Parathyroid adenoma (tissue), 2 donors: Measurements from ENCODE around the gene ASAP2.

Experiments used
- H2AFZ ChIP-seq: fragments of 300-600 bp; sonication (generic); one replicate; pipeline ENCODE4 v1.7.0; 2017; ENCODE audit warnings: antibody characterized with exemption, mild to moderate bottlenecking
- H3K27ac ChIP-seq: fragments of 300-600 bp; sonication (generic); one replicate; pipeline ENCODE4 v1.7.0; 2017
- H3K27me3 ChIP-seq: fragments of 300-600 bp; sonication (generic); one replicate; pipeline ENCODE4 v1.7.0; 2017; ENCODE audit warnings: low read length; ENCODE audit not compliant: control insufficient read depth, insufficient read depth
- H3K36me3 ChIP-seq: fragments of 300-600 bp; sonication (generic); one replicate; pipeline ENCODE4 v1.7.0; 2017; ENCODE audit warnings: low read length; ENCODE audit not compliant: control insufficient read depth, insufficient read depth
- H3K4me1 ChIP-seq: fragments of 300-600 bp; sonication (generic); one replicate; pipeline ENCODE4 v1.7.0; 2017; ENCODE audit warnings: control low read depth
- H3K4me2 ChIP-seq: fragments of 300-600 bp; sonication (generic); one replicate; pipeline ENCODE4 v1.7.0; 2017; ENCODE audit warnings: low read length
- H3K4me3 ChIP-seq: fragments of 300-600 bp; sonication (generic); one replicate; pipeline ENCODE4 v1.7.0; 2017; ENCODE audit warnings: low read depth, low read length
- H3K79me2 ChIP-seq: fragments of 300-600 bp; sonication (generic); one replicate; pipeline ENCODE4 v1.7.0; 2017; ENCODE audit warnings: control low read depth
- H3K9ac ChIP-seq: fragments of 300-600 bp; sonication (generic); one replicate; pipeline ENCODE4 v1.7.0; 2017; ENCODE audit warnings: mild to moderate bottlenecking
- H3K9me3 ChIP-seq: fragments of 300-600 bp; sonication (generic); one replicate; pipeline ENCODE4 v1.7.0; 2017; ENCODE audit warnings: low read length; ENCODE audit not compliant: control insufficient read depth
- CTCF ChIP-seq: fragments of 300-600 bp; sonication (generic); IDR thresholded peaks from one replicate; pipeline ENCODE4 v1.7.0; 2017; ENCODE audit warnings: antibody characterized with exemption, mild to moderate bottlenecking
- donor health status: primary hyperparathyroidism.

ASAP2 gene

DNA sequence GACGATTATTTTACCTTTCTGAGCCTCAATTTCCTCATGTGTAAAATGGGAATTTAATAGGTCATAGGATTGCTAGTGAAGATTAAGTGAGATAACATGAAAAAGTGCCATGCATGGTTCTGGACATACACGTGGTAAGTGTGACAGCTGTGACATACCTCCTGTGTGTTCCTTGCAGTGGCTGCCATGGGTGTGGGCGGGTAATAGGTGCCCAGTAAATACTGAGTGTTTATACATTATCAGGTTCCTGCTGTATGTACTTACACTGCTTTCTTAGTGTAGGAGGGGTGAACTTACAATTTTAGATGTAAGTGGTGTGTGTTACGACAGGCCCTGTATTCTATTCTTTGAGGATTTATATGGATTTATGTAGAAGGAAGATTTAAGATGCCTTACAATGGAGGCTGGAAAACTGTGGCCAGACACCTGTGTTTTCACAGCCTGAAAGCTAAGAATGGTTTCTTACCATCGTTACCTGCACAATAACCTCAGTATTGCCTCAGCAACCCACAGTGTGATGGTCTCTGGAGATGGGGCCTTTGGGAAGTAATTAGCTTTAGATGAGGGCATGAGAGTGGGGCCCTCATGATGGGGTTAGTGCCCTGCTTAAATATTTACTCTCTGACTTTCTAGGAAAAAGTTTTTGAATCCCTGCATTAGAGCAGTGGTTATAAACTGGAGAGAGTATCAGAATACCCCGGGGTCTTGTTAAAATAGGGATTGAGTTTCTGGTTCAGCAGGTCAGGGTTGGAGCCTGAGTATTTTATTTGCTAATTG lies 78.1 kb downstream of the ASAP2 start:
- no peak for TF ChIP-seq CTCF
- Histone ChIP-seq H3K79me2 (peaks cover 11% of the 10 kb centered on the region), H3K27ac (no peak overlapping the region), H3K4me1 (no peaks in the 10 kb centered on the region), H3K4me3 (no peak overlapping the region), H3K9ac (no peak overlapping the region), H3K9me3 (no peaks in the 10 kb centered on the region), H3K27me3 (no peaks in the 10 kb centered on the region), H2AFZ (no peak overlapping the region), H3K4me2 (no peak overlapping the region), H3K36me3 (no peaks in the 10 kb centered on the region)

- Histone ChIP-seq H3K27ac (no peak overlapping the region), H3K9ac (no peak overlapping the region), H2AFZ (no peak overlapping the region), H3K9me3 (no peaks in the 10 kb centered on the region), H3K27me3 (no peaks in the 10 kb centered on the region), H3K4me2 (no peak overlapping the region), H3K4me1 (no peaks in the 10 kb centered on the region), H3K79me2 (peaks cover 11% of the 10 kb centered on the region), H3K36me3 (no peaks in the 10 kb centered on the region), H3K4me3 (no peak overlapping the region)
- no peak for TF ChIP-seq CTCF
These were observed 78.8 kb downstream of the ASAP2 start for GRCh38 chr2:9285385-9285920.

- no peak for TF ChIP-seq CTCF
- Histone ChIP-seq H3K4me1 (no peaks in the 10 kb centered on the region), H3K4me2 (no peak overlapping the region), H3K36me3 (no peaks in the 10 kb centered on the region), H3K79me2 (peaks cover 11% of the 10 kb centered on the region), H3K9ac (no peak overlapping the region), H3K27ac (no peak overlapping the region), H3K4me3 (no peak overlapping the region), H3K27me3 (no peaks in the 10 kb centered on the region), H3K9me3 (no peaks in the 10 kb centered on the region), H2AFZ (no peak overlapping the region)
These were observed 79.3 kb downstream of the ASAP2 start for GRCh38 chr2:9285921-9286320.

- Histone ChIP-seq H3K27ac (no peak overlapping the region), H3K79me2 (peaks cover 11% of the 10 kb centered on the region), H3K4me2 (no peak overlapping the region), H3K9ac (no peak overlapping the region), H3K27me3 (no peaks in the 10 kb centered on the region), H2AFZ (no peak overlapping the region), H3K4me1 (no peaks in the 10 kb centered on the region), H3K4me3 (no peak overlapping the region), H3K36me3 (no peaks in the 10 kb centered on the region), H3K9me3 (no peaks in the 10 kb centered on the region)
- TF ChIP-seq CTCF = no peak
These were observed 80.2 kb downstream of the ASAP2 start for GRCh38 chr2:9286554-9287399.
